ENCODE measurements around the gene CD248.

GRCh38 chr11:66272596-66272995, 44.2 kb downstream of the CD248 start:
- TF ChIP-seq SIN3A (IDR thresholded peaks at IDR 0.05; ENCODE audit: borderline replicate concordance, insufficient read depth, low read depth, low read length) (no peak), CTCF (IDR thresholded peaks at IDR 0.05) (no peak), TCF7L2 (IDR thresholded peaks at IDR 0.05; ENCODE audit: low read depth, low read length) (no peak)

Measured in Panc1 (cell line).